SK-N-SH treated with all-trans-retinoic acid at 6 μM for 48 hours (cell line): ENCODE data around the gene EMILIN2.

Experiments used
- ESRRG ChIP-seq: fragments of 250-450 bp; sonication (Bioruptor Pico); IDR thresholded peaks from 2 replicates; pipeline ENCODE4 v1.6.1; 2021; ENCODE audit warnings: mild to moderate bottlenecking
- PATZ1 ChIP-seq: fragments of 250-450 bp; sonication (Bioruptor Pico); IDR thresholded peaks from 2 replicates; pipeline ENCODE4 v1.8.0; 2020; ENCODE audit warnings: mild to moderate bottlenecking, moderate library complexity, borderline replicate concordance
- RARB ChIP-seq: fragments of 250-450 bp; sonication (Bioruptor Pico); IDR thresholded peaks from 2 replicates; pipeline ENCODE4 v1.8.0; 2021; ENCODE audit warnings: mild to moderate bottlenecking, moderate library complexity
- ZFP3 ChIP-seq: fragments of 250-450 bp; sonication (Bioruptor Pico); IDR thresholded peaks from 2 replicates; pipeline ENCODE4 v1.5.0; 2020; ENCODE audit warnings: mild to moderate bottlenecking, moderate library complexity

- TF ChIP-seq PATZ1 (CRISPR knock-in tag) (no peak), ESRRG (no peak), RARB (CRISPR knock-in tag) (no peak), ZFP3 (CRISPR knock-in tag) (no peak)
These were observed 112.5 kb downstream of the EMILIN2 start for GRCh38 chr18:2959341-2959740.
